COR-L47 (cell line): ENCODE data around the gene USP22.
"Not testable (repeated sequence)": the region's sequence is repeated elsewhere in the genome, so short reads cannot be mapped to it uniquely, and the experiment has no call there.

Experiments used
- DNase-seq: peaks from one replicate; lab custom pipeline; 2025; lab: John Stamatoyannopoulos, UW

Gene USP22

GRCh38 chr17:21042458-21043295, at the start of gene USP22:
Gene USP22, minus strand, starts transcription at chr17:21043011. Its CDS starts 176 bp downstream, at chr17:21042835.
- DNase-seq: peak; percentile 93

- DNase-seq: no peak
Observed at GRCh38 chr17:21090902-21091618, 48.2 kb upstream of the USP22 start.

- DNase-seq: no peak
Observed at GRCh38 chr17:21089933-21090901, 47.4 kb upstream of the USP22 start.

- no peak for DNase-seq
Observed at GRCh38 chr17:21089145-21089544, 46.3 kb upstream of the USP22 start.

GRCh38 chr17:21085707-21086106, 42.9 kb upstream of the USP22 start:
- no peak for DNase-seq

- DNase-seq: not testable (repeated sequence)
Observed at GRCh38 chr17:21085280-21085679, 42.5 kb upstream of the USP22 start.

GRCh38 chr17:21082001-21082436, 39.2 kb upstream of the USP22 start:
- DNase-seq: no peak

GRCh38 chr17:21079196-21079595, 36.4 kb upstream of the USP22 start:
- DNase-seq: no peak

- no peak for DNase-seq
Observed at GRCh38 chr17:21078016-21078780, 35.4 kb upstream of the USP22 start.

GRCh38 chr17:21077281-21077680, 34.5 kb upstream of the USP22 start:
- no peak for DNase-seq

GRCh38 chr17:21076242-21076641, 33.4 kb upstream of the USP22 start:
- DNase-seq: no peak

- no peak for DNase-seq
Observed at GRCh38 chr17:21075739-21076085, 32.9 kb upstream of the USP22 start.

GRCh38 chr17:21072745-21073197, 30.0 kb upstream of the USP22 start:
- DNase-seq: no peak

GRCh38 chr17:21066394-21066793, 23.6 kb upstream of the USP22 start:
- DNase-seq: no peak

GRCh38 chr17:21061971-21062526, 19.2 kb upstream of the USP22 start:
- no peak for DNase-seq

- no peak for DNase-seq
Observed at GRCh38 chr17:21061158-21061835, 18.5 kb upstream of the USP22 start.

- no peak for DNase-seq
Observed at GRCh38 chr17:21059761-21060160, 16.9 kb upstream of the USP22 start.

- no peak for DNase-seq
Observed at GRCh38 chr17:21058098-21058893, 15.5 kb upstream of the USP22 start.

GRCh38 chr17:21053056-21053455, 10.2 kb upstream of the USP22 start:
- not testable (repeated sequence) for DNase-seq
